CD4-positive, alpha-beta T cell treated with Interleukin-1 beta for 1 hour (primary cell): ENCODE results near the gene TEKT5.

Experiments
- DNase-seq, 2 donors: peaks; one replicate each; pipeline ENCODE4 v3.0.0-alpha.2; 2020 to 2022

TEKT5 gene

DNA sequence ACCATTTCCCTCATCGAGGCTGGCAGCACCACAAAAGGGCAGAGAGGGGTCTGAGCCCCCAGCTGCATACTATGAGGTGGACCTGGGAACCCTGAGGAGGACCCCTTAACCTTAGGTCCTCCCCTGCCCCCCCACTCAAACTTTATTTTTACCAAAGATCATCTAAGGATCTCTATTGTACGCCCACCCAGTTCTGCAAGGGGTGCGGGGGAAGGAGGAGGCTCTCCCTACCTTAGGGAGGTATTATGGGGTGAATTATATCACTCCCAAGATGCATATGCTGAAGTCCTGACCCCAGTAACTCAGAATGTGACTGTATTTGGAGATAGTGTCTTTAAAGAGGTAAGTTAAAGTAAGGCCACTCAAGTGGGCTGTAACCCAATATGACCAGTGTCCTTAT lies 87.6 kb downstream of the TEKT5 start:
- no peak for DNase-seq

DNA sequence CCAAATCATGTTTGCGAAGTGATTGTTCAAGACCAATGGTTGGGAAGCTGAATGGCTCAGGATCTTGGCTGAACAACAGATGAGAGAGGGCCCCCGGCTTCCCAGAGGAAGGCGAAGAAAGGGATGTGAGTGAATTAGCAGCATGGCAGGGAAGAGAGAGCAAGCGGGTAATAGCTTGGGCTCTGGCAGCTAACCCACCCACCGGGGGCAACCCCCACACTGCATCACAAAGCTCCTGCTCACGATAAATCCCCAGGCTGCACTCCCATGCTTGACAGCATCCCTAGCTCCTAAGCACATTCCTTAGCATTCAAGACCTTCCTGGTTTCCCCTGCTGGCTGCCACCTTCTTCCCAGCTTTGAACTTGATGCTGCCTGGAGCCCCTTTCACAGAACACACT lies 88.1 kb downstream of the TEKT5 start:
- DNase-seq, result no peak

DNA sequence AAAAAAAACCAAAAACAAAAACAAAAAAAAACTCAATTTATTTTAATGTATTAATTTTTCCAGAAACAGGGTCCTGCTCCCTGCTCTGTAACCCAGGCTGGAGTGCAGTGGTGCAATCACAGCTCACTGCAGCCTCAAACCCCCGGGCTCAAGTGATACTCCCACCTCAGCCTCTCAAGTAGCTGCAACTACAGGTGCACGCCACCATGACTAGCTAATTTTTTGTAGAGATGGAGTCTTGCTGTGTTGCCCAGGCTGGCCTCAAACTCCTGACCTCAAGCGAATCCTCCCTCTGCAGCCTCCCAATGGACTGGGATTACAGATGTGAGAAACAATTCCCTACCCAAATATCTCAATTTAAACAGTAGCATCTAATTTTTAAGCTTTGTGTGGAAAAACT lies 89.1 kb downstream of the TEKT5 start:
- no peak for DNase-seq

DNA sequence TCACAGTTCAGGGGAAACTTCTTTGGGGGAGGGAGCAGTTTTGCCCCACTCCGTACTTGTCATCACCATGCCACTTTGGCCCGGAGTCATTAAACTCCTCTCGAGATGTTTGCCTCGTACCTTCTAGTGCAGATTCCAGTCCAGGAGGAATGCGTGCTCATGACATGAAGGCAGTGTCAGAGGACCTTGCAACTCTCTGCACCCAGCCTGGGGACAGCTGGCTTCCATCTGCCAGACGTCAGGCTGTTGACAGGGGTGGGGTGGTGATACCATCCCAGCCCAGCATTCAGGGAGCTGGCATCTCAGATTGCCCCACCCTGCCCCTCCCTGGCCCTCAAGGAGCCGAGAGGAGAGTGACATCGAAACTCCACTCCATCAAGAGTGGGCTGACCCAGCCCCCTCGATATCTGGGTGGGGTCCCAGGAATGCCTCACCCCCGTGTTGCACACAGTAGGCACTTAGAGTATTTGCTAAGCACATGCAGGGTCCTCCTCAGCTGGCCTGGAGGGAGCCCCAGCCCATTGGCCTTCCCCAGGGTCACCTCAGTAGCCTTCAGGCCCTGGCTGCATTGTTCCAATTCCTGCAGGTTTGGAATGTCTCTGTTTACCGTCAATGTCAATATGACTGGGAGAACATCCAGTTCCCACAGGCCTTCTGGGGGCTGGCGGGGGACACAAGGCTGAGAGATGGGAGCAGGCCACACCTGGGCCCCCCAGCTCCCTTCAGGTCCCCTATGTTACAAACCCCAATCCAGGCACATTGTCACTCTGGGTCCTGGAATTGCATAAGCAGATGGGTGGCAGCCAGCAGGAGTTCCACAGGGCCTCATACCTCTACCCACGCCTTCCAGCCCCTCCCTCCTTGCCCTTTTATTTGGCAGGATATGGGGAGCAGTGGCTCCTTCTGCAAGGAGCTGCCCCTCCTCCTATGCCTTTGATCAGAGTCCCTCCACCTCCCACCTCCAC lies 93.0 kb downstream of the TEKT5 start:
- no peak for DNase-seq

DNA sequence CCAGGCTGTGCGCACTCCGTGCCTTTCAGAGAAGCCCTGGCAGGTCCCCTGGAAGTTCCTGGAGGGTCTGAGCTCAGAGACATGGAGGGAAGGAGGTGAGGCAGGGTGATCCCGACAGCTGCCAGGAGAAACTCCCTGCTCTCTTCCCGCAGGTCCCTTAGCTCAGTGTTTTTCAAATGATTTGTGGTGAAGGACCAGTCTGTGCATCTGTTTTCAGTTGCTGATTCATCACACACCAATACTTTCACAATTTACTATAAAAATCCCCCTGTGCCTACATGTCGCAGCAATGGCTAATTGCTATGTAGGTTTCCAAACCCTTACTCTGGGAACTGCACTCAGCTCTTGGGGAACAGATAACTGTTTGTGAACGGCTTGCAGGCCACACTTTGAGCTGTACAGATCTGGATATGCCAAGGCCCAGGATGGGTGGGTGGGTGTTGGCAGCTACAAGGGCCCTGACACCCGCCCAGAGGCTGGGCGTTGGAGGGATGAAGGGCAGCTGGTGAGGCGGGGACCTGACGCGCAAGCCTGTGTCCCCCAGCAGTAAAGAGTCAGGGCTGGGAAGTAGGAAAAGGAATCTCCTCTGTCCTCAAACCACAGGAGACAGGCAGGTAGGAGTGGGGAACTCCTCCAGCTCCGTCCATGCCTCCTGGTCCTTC lies 93.8 kb downstream of the TEKT5 start:
- no peak for DNase-seq

DNA sequence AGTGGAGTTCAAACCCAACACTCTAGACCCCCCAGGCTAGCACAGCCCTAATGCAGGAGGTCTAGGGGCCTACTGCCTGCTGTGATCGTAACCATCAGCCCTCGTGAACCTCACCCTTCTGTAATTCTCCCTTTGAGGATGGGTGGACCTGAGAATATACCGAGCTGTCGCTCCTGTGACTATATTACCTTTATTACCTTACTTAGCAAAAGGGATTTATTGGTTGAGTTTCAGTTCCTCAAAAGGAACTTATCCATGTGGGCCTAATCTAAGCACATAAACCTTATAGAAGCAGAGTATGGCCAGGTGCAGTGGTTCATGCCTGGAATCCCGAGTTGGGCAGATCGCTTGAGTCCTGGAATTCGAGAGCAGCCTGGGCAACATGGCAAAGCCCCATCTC lies 95.1 kb downstream of the TEKT5 start:
- no peak for DNase-seq

DNA sequence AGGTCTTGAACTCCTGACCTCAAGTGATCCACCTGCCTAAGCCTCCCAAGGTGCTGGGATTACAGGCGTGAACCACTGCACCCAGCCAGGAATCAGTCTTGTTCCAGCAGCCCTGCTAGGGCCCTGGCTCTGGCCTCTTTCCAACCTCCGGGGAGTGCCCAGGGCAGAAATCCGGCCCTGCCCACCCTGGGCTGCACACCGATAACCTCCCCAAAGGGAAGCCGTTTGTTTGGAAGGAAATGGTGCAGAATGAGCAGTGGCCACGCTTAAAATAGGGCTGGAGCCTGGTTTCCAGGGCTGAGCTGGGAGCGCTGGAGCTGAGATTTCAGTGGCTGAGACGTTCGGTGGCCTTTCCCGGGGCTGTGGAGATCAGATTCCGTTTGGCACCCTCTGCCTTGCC lies 96.6 kb downstream of the TEKT5 start:
- no peak for DNase-seq

DNA sequence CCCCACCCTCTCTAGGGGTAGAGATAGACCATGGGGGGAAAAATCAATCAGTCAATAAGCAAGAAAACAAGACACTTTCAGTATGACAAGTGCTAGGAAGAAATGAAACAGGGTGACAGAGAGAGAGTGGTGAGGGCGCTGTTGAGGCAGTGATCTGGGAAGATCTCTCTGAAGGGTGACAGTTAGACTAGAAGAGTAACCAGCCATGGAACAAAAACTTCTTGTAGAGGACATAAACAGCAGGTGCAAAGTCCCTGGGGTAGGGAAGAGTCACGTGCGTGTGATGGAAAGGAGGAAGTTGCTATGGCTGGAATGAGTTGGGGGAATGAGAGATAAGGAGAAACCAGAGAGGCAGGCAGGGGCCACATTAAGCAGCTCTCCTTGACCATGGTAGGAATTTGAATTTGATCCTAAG lies 97.5 kb downstream of the TEKT5 start:
- no peak for DNase-seq

DNA sequence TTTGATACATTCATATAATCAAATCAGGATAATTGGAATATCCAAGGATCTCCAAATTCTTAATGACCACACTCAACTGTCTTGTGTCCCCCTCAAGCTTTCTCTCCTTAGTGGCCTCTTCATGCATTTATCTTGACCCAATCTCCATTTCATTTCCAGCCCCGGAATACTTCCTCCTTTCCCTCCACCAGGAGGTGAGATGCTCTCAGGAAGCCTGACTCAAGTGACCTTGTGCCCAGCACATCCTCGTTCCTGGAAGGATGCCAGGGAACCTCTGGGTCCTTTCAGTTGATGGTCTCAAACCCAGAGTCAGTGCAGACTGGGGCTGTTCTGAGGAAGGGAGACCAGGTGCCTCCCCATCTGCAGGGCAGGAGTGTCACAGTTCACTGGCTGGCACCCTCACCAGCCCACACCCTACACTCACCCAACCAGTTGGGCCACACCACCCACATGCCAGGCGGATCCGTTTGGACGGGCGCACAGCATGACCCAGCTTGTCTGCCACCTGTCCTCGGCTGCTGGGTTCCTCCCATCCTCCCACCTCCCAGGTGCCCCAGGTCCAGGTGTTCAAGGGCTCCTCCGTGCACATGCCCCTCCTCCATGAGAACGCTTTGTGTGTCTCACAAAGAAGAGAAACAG lies 100.3 kb downstream of the TEKT5 start:
- DNase-seq, result no peak

DNA sequence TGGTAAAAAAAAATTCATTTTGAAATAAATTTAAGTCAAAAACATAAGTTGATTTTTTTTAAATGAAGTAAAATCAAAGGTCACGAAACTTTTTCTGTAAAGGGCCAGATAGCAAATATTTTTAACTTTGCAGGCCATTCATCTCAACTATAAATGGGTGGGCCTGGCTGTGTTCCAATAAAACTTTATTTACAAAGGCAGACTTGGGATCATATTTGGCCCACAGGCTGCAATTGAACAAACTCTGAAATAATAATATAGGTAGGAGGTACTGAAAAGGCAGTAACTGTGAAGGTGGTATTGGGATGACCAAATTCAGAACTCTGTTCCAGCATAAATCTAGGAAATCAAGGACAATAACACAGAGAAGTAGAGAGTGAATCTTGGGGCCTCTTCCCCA lies 102.1 kb downstream of the TEKT5 start:
- no peak for DNase-seq

DNA sequence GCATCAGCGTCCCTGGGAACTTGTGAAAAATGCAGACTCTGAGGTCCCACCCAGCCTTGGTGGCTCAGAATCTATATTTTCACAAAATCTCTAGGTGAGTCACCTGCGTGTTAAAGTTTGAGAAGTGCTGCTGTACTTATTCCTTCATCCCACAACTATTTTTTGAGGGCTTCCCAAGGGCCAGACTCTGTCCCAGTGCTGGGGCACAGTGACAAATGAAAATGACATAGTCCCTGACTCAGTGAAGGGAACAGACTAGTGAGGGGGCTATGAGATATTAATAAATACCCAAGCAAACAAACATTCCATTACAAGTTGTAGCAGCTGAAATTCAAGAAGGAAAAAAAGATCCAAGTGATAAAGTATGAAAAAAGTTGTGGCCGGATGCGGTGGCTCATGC lies 104.4 kb downstream of the TEKT5 start:
- no peak for DNase-seq

DNA sequence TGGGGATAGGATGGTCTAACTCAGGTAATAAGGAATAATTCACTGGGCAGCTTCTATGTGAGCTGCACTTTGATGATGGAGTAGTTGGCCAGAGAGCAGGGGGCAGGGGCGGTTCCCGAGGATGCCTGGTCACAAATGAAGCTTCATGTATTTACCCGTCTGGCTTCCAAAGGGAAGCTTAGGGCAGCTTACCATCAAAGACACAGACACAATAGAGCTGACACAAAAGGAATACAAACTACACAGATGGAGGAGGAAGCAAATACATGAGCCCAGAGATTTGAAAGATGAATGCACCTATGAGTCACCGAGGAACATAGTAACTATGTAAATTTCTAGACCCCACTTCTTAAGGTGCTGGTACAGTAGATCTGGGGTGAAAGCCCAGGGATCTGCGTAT lies 105.6 kb downstream of the TEKT5 start:
- DNase-seq, result no peak

DNA sequence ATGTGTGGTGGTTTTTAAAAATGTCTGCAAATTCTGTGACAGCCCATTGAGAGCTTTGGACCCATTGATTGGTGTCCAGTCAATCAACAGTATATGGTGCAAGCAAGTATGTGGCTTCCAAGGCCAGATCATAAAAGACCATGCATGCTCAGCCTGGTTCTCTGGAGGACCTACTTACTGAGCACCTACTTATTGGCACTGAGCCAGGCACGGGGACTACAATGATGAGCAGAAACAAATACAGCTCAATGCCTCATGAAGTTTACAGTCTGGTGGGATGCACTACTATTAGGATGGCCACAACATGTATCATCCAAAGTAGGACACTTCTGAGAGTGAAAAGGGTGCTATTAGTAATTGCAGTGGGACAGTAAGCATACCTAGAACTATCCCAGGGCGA lies 107.1 kb downstream of the TEKT5 start:
- no peak for DNase-seq

DNA sequence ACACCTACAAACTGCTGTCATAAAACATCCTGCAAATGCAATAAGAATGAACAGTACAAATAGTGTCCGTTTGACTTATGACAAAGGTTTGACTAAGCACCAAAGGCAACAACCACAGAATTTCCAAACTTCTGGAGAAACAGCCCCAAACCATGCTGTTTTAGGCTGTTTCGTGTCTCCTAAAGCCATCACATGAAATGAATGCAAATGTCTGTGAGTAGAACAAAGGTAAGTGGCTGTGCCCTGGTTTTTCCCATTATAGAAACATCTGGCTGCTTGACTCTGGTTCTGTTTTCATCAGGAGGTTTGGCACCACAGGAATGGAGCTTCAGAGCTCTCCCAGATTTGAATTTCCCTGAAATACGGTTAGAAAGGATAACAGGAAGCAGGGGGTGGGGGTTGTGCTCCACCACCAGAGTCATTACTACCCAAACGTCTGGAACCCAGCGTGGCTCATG lies 109.7 kb downstream of the TEKT5 start:
- DNase-seq, result no peak

DNA sequence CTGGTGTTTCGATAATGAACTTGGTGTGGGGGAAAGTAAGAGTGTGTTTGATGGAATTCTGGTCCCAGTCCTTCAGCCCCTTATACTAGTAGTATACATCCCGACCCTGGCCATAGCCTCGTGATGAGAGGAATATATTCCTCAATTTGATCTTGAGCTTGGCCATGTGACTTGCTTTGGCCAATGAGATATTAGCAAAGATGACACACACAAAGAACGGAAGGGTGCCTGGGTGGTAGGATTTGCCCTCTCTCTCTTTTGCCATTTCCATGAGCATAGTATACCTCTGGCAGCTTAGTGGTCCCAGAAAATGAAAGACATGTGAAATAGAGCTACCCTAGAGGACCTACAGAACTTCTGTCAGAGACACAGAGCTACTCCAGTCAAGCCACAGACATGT lies 111.5 kb downstream of the TEKT5 start:
- DNase-seq, result no peak

DNA sequence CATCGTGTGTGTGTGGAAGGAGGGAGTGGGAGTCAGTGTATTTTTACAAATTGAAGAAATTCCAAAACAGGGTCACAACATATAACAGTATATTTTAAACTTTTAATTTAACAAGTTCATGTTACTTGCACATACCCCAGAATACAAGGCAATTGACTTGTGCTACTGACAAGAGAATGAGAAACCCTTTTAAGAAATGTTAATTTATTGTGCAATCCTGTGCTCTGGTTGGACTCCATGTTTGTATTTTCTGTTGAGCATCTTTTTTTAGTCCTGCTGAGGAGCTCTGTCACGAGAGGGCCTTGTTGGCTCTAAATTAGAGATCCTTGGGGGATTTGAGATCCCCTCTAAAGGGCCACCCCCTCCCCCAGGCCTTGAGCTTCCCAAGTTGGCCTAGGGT lies 113.2 kb downstream of the TEKT5 start:
- no peak for DNase-seq

DNA sequence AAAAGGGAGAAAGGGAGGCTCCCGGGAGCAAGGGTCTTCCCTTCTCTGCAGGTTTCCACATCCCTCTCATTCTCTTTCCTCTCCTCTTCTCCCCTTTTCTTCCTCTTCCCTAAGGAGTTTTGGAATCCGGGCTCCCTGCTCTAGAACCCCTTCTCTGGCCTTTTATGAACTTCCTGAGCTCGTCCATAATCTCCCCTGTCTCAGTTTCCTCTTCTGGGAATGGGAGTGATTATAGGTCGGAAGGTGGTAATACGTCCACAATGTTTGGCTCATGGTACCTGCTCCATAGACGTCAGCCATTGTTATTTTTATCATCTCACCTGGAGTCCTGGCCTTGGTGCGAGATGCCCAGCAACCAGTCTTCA lies 113.9 kb downstream of the TEKT5 start:
- no peak for DNase-seq

DNA sequence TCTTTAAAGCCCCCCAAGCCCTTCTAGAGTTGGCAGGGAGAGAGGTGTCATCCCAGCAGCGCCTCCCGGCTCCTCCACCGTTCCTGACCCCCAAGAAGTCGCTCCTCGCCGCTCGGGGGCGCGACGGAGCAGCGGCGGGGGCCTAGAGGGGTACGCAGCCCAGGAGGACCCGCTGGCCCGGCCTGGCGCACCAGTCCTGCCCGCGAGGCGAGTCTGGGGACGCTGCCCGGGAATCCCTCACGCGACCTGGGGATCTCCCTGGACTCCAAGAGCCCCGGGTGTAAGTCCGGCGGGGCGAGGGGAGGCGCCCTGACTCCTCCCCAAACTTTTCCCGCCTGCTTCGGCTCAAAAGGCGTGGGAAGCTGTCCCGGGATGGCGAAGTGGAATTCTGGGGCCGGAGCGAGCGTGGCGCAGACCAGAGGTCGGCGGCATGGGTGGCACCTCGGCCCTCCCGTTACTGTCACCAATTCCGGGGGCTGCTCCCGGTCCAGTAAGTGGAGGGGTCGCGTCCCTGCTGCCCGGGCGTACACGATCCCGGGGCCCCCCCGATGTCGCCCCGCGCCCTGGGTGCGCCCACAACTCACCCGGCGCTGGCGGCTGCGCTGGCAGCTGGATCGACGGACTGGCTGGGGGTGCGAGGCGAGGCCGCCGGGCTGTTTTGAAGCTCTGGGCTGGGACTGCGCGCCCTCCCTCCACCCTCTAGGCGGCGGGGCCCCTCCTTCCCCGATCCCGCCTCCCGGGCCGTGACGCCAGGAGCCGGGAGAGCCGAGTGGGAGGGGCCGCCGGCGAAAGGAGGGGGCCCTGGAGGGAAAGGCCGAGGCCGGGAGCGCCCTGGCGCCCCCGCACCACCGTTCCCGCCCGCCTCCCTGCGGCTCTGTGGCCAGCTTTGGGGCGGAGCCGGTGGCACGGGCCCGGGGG lies 114.5 kb downstream of the TEKT5 start, which contains the start of gene EMP2:
Gene EMP2, minus strand, starts transcription at position 634 of the 918 bp plus-strand sequence. CDS start 32,981 bp downstream, outside the sequence.
- DNase-seq, result no peak

DNA sequence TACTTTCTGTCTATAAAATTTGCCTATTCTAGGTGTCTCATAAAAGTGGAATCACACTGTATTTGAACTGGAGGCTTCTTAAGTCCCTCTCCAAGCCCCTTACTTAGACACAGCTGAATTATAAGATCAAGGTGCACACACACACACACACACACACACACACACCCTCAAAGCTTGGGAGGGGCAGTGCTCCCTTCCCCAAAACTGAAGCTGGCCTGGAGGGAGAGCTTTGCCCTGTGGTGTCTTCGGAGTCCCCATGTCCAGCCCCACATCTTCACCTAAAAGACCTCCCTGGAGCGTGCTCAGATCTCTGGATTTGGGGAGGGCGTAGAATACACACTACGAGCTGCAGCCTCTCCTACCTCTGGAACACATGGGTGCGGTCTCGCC lies 115.2 kb downstream of the TEKT5 start:
- no peak for DNase-seq

DNA sequence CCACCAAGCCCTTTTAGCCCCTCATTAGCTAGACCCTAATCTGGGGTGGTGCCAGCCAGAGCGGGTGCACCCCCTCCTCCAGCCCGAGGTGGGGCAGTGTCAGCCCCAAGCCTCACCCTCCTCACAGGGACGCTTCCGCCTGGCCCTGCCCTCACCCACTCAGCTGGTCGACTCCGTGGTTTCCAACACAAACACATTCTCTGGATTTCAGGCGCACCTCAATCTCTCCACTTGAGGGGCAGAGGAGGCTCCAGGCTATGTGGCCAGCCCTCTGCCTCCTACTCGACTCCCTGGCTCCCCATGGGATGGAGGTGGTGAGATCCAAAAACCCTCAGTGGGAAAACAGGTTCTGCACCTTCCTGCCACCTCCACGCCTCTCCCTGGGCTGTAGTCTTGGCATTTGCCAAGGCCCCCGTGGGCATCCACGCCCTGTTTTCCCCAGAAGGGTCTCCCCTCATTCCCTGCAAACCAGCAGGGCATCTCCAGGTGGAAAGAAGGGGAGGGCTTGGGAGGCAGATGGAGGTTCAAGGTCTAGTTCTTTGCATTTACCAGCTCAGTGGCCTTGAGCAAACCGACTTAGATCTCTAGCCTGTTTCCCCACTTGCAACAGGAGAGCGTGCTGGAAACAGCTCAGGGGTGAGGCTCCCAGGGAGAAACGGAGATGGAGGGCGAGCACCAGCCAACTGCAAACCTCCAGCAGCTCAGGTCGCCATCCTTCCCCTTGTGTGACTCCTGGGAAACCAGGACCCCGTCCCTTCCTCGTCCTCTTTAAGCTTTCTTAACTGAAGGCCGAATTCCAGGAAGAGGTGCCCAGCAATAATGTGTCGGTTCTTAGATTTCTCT lies 116.0 kb downstream of the TEKT5 start:
- no peak for DNase-seq
